Common myeloid progenitor, CD34-positive (primary cell): ENCODE data around the gene SCN4B.

Source experiments
- CTCF ChIA-PET: fragments of 350-600 bp; sonication (Branson Sonifier 250); formaldehyde crosslinking; loops from one replicate; lab custom pipeline; 2021; ENCODE audit warnings: antibody characterized with exemption; lab: Charles Lee
- POLR2A ChIA-PET: fragments of 350-600 bp; sonication (Branson Sonifier 250); formaldehyde crosslinking; loops from one replicate; lab custom pipeline; 2021; ENCODE audit warnings: antibody characterized with exemption; lab: Charles Lee
- DNase-seq, 3 donors: peaks; one replicate each; pipeline versions ENCODE4 v3.0.0 to v3.0.0-alpha.2; 2013
- H3K27ac ChIP-seq, 2 experiments: 1 replicate in 1 of 2; 2 replicates in 1 of 2; pipeline ENCODE4 v1.7.0; 2013; ENCODE audit warnings: inconsistent platforms in 2 of 2, low read length in 2 of 2, mild to moderate bottlenecking in 2 of 2, low read depth in 1 of 2, moderate library complexity in 1 of 2; ENCODE audit not compliant: severe bottlenecking in 2 of 2, insufficient read depth in 1 of 2, poor library complexity in 1 of 2
- H3K27me3 ChIP-seq, 5 experiments: replicated peaks in 2 of 5; 1 replicate in 3 of 5; 2 replicates in 2 of 5; pipeline versions ENCODE4 v1.6.1 to v1.7.0; 2013; ENCODE audit warnings: low read length in 4 of 5, mild to moderate bottlenecking in 2 of 5, moderate library complexity in 2 of 5, inconsistent platforms in 1 of 5; ENCODE audit not compliant: insufficient read depth in 5 of 5, control insufficient read depth in 4 of 5
- H3K36me3 ChIP-seq, 4 experiments: 1 replicate in 2 of 4; 2 replicates in 2 of 4; pipeline versions ENCODE4 v1.6.1 to v1.7.0; 2013; ENCODE audit warnings: low read length in 3 of 4, control low read depth in 1 of 4, mild to moderate bottlenecking in 1 of 4; ENCODE audit not compliant: control insufficient read depth in 4 of 4, insufficient read depth in 4 of 4
- H3K4me1 ChIP-seq, 4 experiments: 1 replicate in 3 of 4; 2 replicates in 1 of 4; pipeline versions ENCODE4 v1.6.1 to v1.7.1; 2013; ENCODE audit warnings: low read length in 3 of 4, mild to moderate bottlenecking in 3 of 4, control low read depth in 1 of 4, inconsistent platforms in 1 of 4, moderate library complexity in 1 of 4; ENCODE audit not compliant: control insufficient read depth in 4 of 4, insufficient read depth in 4 of 4; ENCODE audit errors: control extremely low read depth in 1 of 4
- H3K4me3 ChIP-seq, 7 experiments: 1 replicate in 4 of 7; 2 replicates in 3 of 7; pipeline versions ENCODE4 v1.5.1 to v1.7.0; 2013; ENCODE audit warnings: mild to moderate bottlenecking in 7 of 7, low read length in 6 of 7, moderate library complexity in 6 of 7, inconsistent platforms in 2 of 7, low read depth in 2 of 7, control low read depth in 1 of 7; ENCODE audit not compliant: insufficient read depth in 4 of 7, control insufficient read depth in 1 of 7; ENCODE audit errors: extremely low read depth in 1 of 7
- H3K9me3 ChIP-seq, 5 experiments: 1 replicate in 4 of 5; 2 replicates in 1 of 5; pipeline versions ENCODE4 v1.6.1 to v1.7.1; 2013; ENCODE audit warnings: low read length in 4 of 5, mild to moderate bottlenecking in 2 of 5, inconsistent platforms in 1 of 5, low read depth in 1 of 5, moderate library complexity in 1 of 5; ENCODE audit not compliant: control insufficient read depth in 4 of 5, insufficient read depth in 2 of 5; ENCODE audit errors: control extremely low read depth in 1 of 5
- WGBS: methylation state at CpG from one replicate; pipeline ENCODE4 v1.1.5; 2013; ENCODE audit not compliant: insufficient coverage; 5-methylcytosine and 5-hydroxymethylcytosine counted together

Gene SCN4B

GRCh38 chr11:118168316-118168715 lies 15.7 kb upstream of the SCN4B start:
- H3K9me3 ChIP-seq, result no peaks in the 10 kb centered on the region
- 97% methylated on average over 8 of the region's 8 CpGs for WGBS
- POLR2A ChIA-PET, result no interaction called here
- CTCF ChIA-PET, result interaction anchor here (0.7 to 10.3 kb wide), 5 partner anchors 11 to 359 kb away, joined by 3 to 99 read pairs (median 8); no protein-coding TSS in a partner anchor
- peaks cover 0 to 8% (median 0%) of the 10 kb centered on the region in 5 experiments for H3K27me3 ChIP-seq
- no peaks in the 10 kb centered on the region for H3K36me3 ChIP-seq
- no peak overlapping the region for H3K27ac ChIP-seq
- no peak for DNase-seq
- peaks cover 0 to 4% (median 3%) of the 10 kb centered on the region in 4 experiments for H3K4me1 ChIP-seq
- H3K4me3 ChIP-seq, result no peak overlapping the region

- ChIA-PET POLR2A (no interaction called here), CTCF (interaction anchor here (0.7 to 10.3 kb wide), 5 partner anchors 9 to 114 kb away, joined by 3 to 99 read pairs (median 4); partner anchors contain the start of gene SCN2B)
- Histone ChIP-seq H3K27ac (no peak overlapping the region), H3K36me3 (no peaks in the 10 kb centered on the region), H3K4me3 (no peak overlapping the region), H3K4me1 (peaks cover 0 to 4% (median 3%) of the 10 kb centered on the region in 4 experiments), H3K9me3 (no peaks in the 10 kb centered on the region), H3K27me3 (peaks cover 0 to 8% (median 0%) of the 10 kb centered on the region in 5 experiments)
- no peak for DNase-seq
- WGBS, result 97% methylated on average over 12 of the region's 12 CpGs
Measured at GRCh38 chr11:118167906-118168305, 15.3 kb upstream of the SCN4B start.

DNA sequence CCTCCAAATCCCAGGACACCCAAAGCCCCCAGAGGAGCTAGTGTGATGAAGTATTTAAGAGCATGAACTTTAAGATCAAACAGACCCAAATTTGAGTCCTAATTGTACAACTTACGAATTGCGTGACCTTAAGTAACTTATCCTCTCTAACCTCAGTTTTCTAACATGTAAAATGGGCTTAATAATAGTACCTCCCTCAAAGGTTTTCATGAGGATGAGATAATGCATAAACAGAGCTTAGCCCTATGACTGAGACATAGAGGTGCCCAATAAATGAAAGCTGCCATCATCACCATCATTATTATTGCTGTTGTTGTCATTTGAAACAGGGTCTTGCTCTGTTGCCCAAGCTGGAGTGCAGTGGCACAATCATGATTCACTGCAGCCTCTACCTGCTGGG lies 14.6 kb upstream of the SCN4B start:
- H3K27ac ChIP-seq, result no peak overlapping the region
- CTCF ChIA-PET, result interaction anchor here (0.7 to 10.3 kb wide), 6 partner anchors 10 to 323 kb away, joined by 3 to 99 read pairs (median 4); partner anchors contain the start of gene SCN2B
- H3K36me3 ChIP-seq, result no peaks in the 10 kb centered on the region
- WGBS, result 100% methylated on average over 2 of the region's 2 CpGs
- H3K4me3 ChIP-seq, result no peak overlapping the region
- H3K27me3 ChIP-seq, result peaks cover 0 to 8% (median 0%) of the 10 kb centered on the region in 5 experiments
- peaks cover 0 to 4% (median 3%) of the 10 kb centered on the region in 4 experiments for H3K4me1 ChIP-seq
- POLR2A ChIA-PET, result no interaction called here
- DNase-seq, result no peak
- H3K9me3 ChIP-seq, result no peaks in the 10 kb centered on the region

DNA sequence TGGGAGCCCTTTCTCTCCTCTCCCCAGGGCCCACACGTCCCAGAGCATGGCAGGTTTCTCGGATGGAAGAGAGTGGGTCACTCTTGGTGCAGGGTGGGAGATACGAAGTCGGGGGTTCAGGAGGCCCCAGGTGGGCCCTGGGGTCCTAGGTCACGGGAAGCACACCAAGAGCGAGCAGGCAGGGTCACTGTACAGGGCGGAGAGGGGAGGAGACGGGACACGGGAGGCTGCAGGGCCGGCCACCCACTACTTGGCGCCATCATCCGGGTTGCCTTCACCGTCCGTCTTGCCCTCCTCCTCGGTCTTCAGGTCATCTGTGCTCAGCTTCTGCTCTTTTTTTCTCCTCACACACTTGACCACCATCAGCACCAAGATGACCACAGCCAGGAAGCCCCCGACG lies 14.0 kb upstream of the SCN4B start:
- H3K27ac ChIP-seq, result no peak overlapping the region

GRCh38 chr11:118164885-118165284 lies 12.3 kb upstream of the SCN4B start:
- Histone ChIP-seq H3K27me3 (peaks cover 0 to 8% (median 0%) of the 10 kb centered on the region in 5 experiments), H3K27ac (no peak overlapping the region), H3K36me3 (no peaks in the 10 kb centered on the region), H3K4me1 (no peaks in the 10 kb centered on the region), H3K9me3 (no peaks in the 10 kb centered on the region), H3K4me3 (no peak overlapping the region)
- CTCF ChIA-PET, result interaction anchor here (0.9 to 10.3 kb wide), 4 partner anchors 7 to 93 kb away, joined by 4 to 99 read pairs (median 5); no protein-coding TSS in a partner anchor
- POLR2A ChIA-PET, result no interaction called here
- 86% methylated on average over 1 of the region's 2 CpGs for WGBS
- no peak for DNase-seq

More for the DNA sequence above, 14.0 kb upstream of the SCN4B start:
- no peak for DNase-seq
- Histone ChIP-seq H3K4me1 (peaks cover 0 to 3% (median 1%) of the 10 kb centered on the region in 4 experiments), H3K9me3 (no peaks in the 10 kb centered on the region), H3K36me3 (no peaks in the 10 kb centered on the region), H3K4me3 (no peak overlapping the region), H3K27me3 (peaks cover 0 to 8% (median 0%) of the 10 kb centered on the region in 5 experiments)
- WGBS, result 94% methylated on average over 12 of the region's 17 CpGs
- ChIA-PET POLR2A (no interaction called here), CTCF (interaction anchor here (0.7 to 10.3 kb wide), 3 partner anchors 9 to 322 kb away, joined by 3 to 99 read pairs (median 4); no protein-coding TSS in a partner anchor)

- Histone ChIP-seq H3K9me3 (no peaks in the 10 kb centered on the region), H3K4me1 (no peaks in the 10 kb centered on the region), H3K27ac (no peak overlapping the region), H3K4me3 (no peak overlapping the region), H3K27me3 (peaks cover 0 to 5% (median 0%) of the 10 kb centered on the region in 5 experiments), H3K36me3 (no peaks in the 10 kb centered on the region)
- 75% methylated on average over 2 of the region's 5 CpGs for WGBS
- DNase-seq, result no peak
- ChIA-PET POLR2A (no interaction called here), CTCF (interaction anchor here (0.7 to 1.7 kb wide), 3 partner anchors 8 to 35 kb away, joined by 3 to 4 read pairs (median 4); no protein-coding TSS in a partner anchor)
Measured at GRCh38 chr11:118163494-118163893, 10.9 kb upstream of the SCN4B start.

GRCh38 chr11:118162846-118163245 lies 10.2 kb upstream of the SCN4B start:
- peaks cover 0 to 8% (median 0%) of the 10 kb centered on the region in 5 experiments for H3K27me3 ChIP-seq
- DNase-seq, result no peak
- H3K27ac ChIP-seq, result no peak overlapping the region
- CTCF ChIA-PET, result interaction anchor here (0.7 kb wide), 1 partner anchor 9 kb away, joined by 4 read pairs; no protein-coding TSS in a partner anchor
- POLR2A ChIA-PET, result no interaction called here
- H3K4me3 ChIP-seq, result no peak overlapping the region
- H3K9me3 ChIP-seq, result no peaks in the 10 kb centered on the region
- 100% methylated on average over 1 of the region's 3 CpGs for WGBS
- no peaks in the 10 kb centered on the region for H3K4me1 ChIP-seq
- H3K36me3 ChIP-seq, result no peaks in the 10 kb centered on the region
